HEK293 (cell line): ENCODE measurements around the gene EPHA4.

ENCODE experiments used
- CTCF ChIA-PET: fragments of 350-600 bp; formaldehyde crosslinking; extraction: SDS; loops from one replicate; lab custom pipeline; 2021; ENCODE audit warnings: antibody characterized with exemption; lab: Yijun Ruan, JAX
- POLR2A ChIA-PET: fragments of 300-600 bp; formaldehyde crosslinking; extraction: SDS; loops from one replicate; lab custom pipeline; 2020; ENCODE audit warnings: antibody characterized with exemption, inconsistent platforms; lab: Yijun Ruan, JAX
- H3K27ac ChIP-seq: fragments of 200-500 bp; sonication (Bioruptor generic); 2 replicates; pipeline ENCODE4 v1.5.1; 2014; ENCODE audit warnings: low read depth, low read length, control low read depth, inconsistent platforms; ENCODE audit errors: extremely low read depth
- H3K36me3 ChIP-seq, 2 experiments: fragments of 200-500 bp in 1 of 2; sonication (Bioruptor generic) in 1 of 2; 1 replicate in 1 of 2; 2 replicates in 1 of 2; pipeline ENCODE4 v1.5.1; 2014 to 2017; ENCODE audit warnings: inconsistent platforms in 2 of 2, low read length in 2 of 2; ENCODE audit not compliant: control insufficient read depth in 2 of 2, insufficient read depth in 1 of 2
- H3K4me1 ChIP-seq: fragments of 200-500 bp; sonication (Bioruptor generic); 2 replicates; pipeline ENCODE4 v1.5.1; 2014; ENCODE audit warnings: mild to moderate bottlenecking, low read length, inconsistent platforms; ENCODE audit not compliant: control insufficient read depth, insufficient read depth
- H3K4me3 ChIP-seq: 2 replicates; pipeline ENCODE4 v1.5.1; 2011; ENCODE audit warnings: low read depth, mild to moderate bottlenecking, control low read depth, low read length, moderate library complexity
- H3K9me3 ChIP-seq: fragments of 200-500 bp; sonication (Bioruptor generic); 2 replicates; pipeline ENCODE4 v1.5.1; 2014; ENCODE audit warnings: low read depth, low read length, inconsistent platforms; ENCODE audit not compliant: control insufficient read depth, insufficient read depth
- OSR2 ChIP-seq: fragments of 450-650 bp; formaldehyde crosslinking; IDR thresholded peaks from 2 replicates; pipeline ENCODE4 v1.5.1; 2016; ENCODE audit warnings: missing biosample characterization, missing genetic modification characterization
- SCRT2 ChIP-seq: fragments of 450-650 bp; formaldehyde crosslinking; IDR thresholded peaks from 2 replicates; pipeline ENCODE4 v1.5.1; 2016; ENCODE audit warnings: missing biosample characterization, missing genetic modification characterization
- ZBTB8A ChIP-seq: fragments of 450-650 bp; formaldehyde crosslinking; IDR thresholded peaks from 2 replicates; pipeline ENCODE4 v1.5.1; 2016; ENCODE audit warnings: missing biosample characterization, missing genetic modification characterization
- ZFP37 ChIP-seq: fragments of 450-650 bp; formaldehyde crosslinking; IDR thresholded peaks from 2 replicates; pipeline ENCODE4 v1.5.1; 2016; ENCODE audit warnings: missing biosample characterization, missing genetic modification characterization
- ZNF114 ChIP-seq: fragments of 450-650 bp; formaldehyde crosslinking; IDR thresholded peaks from 2 replicates; pipeline ENCODE4 v1.5.0; 2017; ENCODE audit warnings: missing biosample characterization, missing genetic modification characterization
- ZNF157 ChIP-seq: fragments of 450-650 bp; formaldehyde crosslinking; IDR thresholded peaks from 2 replicates; pipeline ENCODE4 v1.5.1; 2016; ENCODE audit warnings: missing biosample characterization, missing genetic modification characterization
- ZNF19 ChIP-seq: fragments of 450-650 bp; formaldehyde crosslinking; IDR thresholded peaks from 2 replicates; pipeline ENCODE4; 2016; ENCODE audit warnings: missing biosample characterization, missing genetic modification characterization, low read depth
- ZNF23 ChIP-seq: fragments of 450-650 bp; formaldehyde crosslinking; IDR thresholded peaks from 2 replicates; pipeline ENCODE4 v1.5.1; 2016; ENCODE audit warnings: missing biosample characterization, missing genetic modification characterization, borderline replicate concordance
- ZNF266 ChIP-seq: fragments of 450-650 bp; formaldehyde crosslinking; IDR thresholded peaks from 2 replicates; pipeline ENCODE4 v1.5.1; 2016; ENCODE audit warnings: missing biosample characterization, missing genetic modification characterization, low read depth
- ZNF274 ChIP-seq, 2 experiments: fragments of 200-500 bp in 1 of 2; fragments of 450-650 bp in 1 of 2; sonication (Bioruptor generic) in 1 of 2; formaldehyde crosslinking in 1 of 2; IDR thresholded peaks; 2 replicates each; pipeline versions ENCODE4 v1.5.1 to v1.6.1; 2014 to 2016; ENCODE audit warnings: borderline replicate concordance in 1 of 2, inconsistent platforms in 1 of 2, low read length in 1 of 2, missing biosample characterization in 1 of 2, missing genetic modification characterization in 1 of 2
- ZNF404 ChIP-seq: fragments of 450-650 bp; formaldehyde crosslinking; IDR thresholded peaks from 2 replicates; pipeline ENCODE4 v1.5.1; 2017; ENCODE audit warnings: missing biosample characterization, missing genetic modification characterization
- ZNF416 ChIP-seq: fragments of 450-650 bp; formaldehyde crosslinking; IDR thresholded peaks from 2 replicates; pipeline ENCODE4 v1.5.1; 2016; ENCODE audit warnings: missing biosample characterization, missing genetic modification characterization
- ZNF596 ChIP-seq: fragments of 450-650 bp; IDR thresholded peaks from 2 replicates; pipeline ENCODE4 v1.5.0; 2018; ENCODE audit warnings: missing biosample characterization, mild to moderate bottlenecking, missing genetic modification characterization, moderate library complexity
- ZNF658 ChIP-seq: fragments of 450-650 bp; formaldehyde crosslinking; IDR thresholded peaks from 2 replicates; pipeline ENCODE4; 2016; ENCODE audit warnings: missing biosample characterization, missing genetic modification characterization
- ZSCAN23 ChIP-seq: fragments of 450-650 bp; formaldehyde crosslinking; IDR thresholded peaks from 2 replicates; pipeline ENCODE4 v1.5.1; 2016; ENCODE audit warnings: missing biosample characterization, missing genetic modification characterization
- TF ChIP-seq, protein P1 (sequence below): fragments of 450-650 bp; formaldehyde crosslinking; IDR thresholded peaks from 2 replicates; pipeline ENCODE4 v1.5.1; 2016; ENCODE audit warnings: missing biosample characterization, missing genetic modification characterization, borderline replicate concordance
- TF ChIP-seq, protein P2 (sequence below): fragments of 450-650 bp; formaldehyde crosslinking; IDR thresholded peaks from 2 replicates; pipeline ENCODE4 v1.5.1; 2016; ENCODE audit warnings: missing biosample characterization, missing genetic modification characterization, low read depth
- TF ChIP-seq, protein P3 (sequence below): fragments of 450-650 bp; IDR thresholded peaks from 2 replicates; pipeline ENCODE4 v1.5.1; 2018; ENCODE audit warnings: missing biosample characterization, missing genetic modification characterization
- TF ChIP-seq, protein P4 (sequence below): fragments of 450-650 bp; formaldehyde crosslinking; IDR thresholded peaks from 2 replicates; pipeline ENCODE4; 2016; ENCODE audit warnings: missing biosample characterization, missing genetic modification characterization
- TF ChIP-seq, protein P5 (sequence below): fragments of 450-650 bp; formaldehyde crosslinking; IDR thresholded peaks from 2 replicates; pipeline ENCODE4 v1.5.1; 2017; ENCODE audit warnings: missing biosample characterization, missing genetic modification characterization

EPHA4 gene

DNA sequence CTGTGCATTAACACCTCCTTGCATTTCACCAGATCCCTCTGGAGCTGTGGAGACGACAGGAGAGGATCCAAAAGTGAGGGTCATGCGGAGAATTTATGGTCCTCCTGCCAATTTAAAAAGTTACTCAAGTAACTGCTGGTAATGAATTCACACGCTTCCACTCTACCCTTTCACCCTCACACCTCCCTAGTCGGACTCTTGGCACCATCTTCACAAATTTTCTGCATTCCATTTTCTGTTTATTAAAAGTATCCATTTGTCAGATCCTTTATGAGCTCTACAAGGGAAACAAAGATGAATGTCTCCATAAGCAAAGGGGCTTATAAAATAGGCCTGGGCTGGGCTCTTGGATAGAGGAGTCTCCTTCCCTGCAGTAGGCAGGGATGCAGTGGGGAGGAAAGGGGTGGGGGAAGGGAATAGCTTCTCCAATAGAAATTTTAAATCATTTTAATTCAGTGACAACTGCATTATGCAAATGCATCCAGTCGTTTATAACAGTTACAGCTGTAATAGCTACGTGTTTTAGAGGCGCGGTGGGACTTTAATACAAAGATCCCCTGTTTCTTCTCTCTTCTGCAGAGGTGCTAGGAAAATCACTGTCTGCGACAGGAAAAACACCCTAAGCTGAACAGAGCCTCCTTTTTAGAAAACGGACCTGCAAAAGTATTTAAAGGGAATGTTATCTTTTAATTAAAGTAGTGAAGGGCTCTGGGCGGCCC, 132.2 kb downstream of the EPHA4 start (continued):
- TF ChIP-seq, protein P1, sequence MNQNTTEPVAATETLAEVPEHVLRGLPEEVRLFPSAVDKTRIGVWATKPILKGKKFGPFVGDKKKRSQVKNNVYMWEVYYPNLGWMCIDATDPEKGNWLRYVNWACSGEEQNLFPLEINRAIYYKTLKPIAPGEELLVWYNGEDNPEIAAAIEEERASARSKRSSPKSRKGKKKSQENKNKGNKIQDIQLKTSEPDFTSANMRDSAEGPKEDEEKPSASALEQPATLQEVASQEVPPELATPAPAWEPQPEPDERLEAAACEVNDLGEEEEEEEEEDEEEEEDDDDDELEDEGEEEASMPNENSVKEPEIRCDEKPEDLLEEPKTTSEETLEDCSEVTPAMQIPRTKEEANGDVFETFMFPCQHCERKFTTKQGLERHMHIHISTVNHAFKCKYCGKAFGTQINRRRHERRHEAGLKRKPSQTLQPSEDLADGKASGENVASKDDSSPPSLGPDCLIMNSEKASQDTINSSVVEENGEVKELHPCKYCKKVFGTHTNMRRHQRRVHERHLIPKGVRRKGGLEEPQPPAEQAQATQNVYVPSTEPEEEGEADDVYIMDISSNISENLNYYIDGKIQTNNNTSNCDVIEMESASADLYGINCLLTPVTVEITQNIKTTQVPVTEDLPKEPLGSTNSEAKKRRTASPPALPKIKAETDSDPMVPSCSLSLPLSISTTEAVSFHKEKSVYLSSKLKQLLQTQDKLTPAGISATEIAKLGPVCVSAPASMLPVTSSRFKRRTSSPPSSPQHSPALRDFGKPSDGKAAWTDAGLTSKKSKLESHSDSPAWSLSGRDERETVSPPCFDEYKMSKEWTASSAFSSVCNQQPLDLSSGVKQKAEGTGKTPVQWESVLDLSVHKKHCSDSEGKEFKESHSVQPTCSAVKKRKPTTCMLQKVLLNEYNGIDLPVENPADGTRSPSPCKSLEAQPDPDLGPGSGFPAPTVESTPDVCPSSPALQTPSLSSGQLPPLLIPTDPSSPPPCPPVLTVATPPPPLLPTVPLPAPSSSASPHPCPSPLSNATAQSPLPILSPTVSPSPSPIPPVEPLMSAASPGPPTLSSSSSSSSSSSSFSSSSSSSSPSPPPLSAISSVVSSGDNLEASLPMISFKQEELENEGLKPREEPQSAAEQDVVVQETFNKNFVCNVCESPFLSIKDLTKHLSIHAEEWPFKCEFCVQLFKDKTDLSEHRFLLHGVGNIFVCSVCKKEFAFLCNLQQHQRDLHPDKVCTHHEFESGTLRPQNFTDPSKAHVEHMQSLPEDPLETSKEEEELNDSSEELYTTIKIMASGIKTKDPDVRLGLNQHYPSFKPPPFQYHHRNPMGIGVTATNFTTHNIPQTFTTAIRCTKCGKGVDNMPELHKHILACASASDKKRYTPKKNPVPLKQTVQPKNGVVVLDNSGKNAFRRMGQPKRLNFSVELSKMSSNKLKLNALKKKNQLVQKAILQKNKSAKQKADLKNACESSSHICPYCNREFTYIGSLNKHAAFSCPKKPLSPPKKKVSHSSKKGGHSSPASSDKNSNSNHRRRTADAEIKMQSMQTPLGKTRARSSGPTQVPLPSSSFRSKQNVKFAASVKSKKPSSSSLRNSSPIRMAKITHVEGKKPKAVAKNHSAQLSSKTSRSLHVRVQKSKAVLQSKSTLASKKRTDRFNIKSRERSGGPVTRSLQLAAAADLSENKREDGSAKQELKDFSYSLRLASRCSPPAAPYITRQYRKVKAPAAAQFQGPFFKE (tag by site-specific recombination), result no peak
- no peak for TF ChIP-seq ZNF19 (tag by site-specific recombination)

DNA sequence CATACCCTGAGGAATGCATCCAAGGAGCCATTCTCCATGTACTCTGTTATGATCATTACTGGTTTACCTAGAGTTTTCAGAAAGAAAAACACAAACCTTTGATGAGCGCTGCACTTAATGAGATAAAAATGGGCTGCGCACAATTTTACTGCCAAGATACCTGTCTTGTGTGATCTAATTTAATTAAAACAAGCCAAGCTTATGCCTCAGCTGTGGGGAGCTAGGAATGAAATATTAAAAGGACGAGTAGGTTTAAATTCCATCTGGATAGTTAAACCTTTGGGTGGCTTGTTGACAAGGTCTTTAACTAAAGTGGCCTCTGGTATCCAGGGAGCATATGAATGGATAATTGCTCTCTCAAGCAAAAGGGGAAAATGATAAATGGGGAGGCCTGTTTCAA, 135.0 kb downstream of the EPHA4 start:
- CTCF ChIA-PET, result interaction anchor here (0.6 to 1.1 kb wide), 3 partner anchors 18 to 1180 kb away, joined by 3 to 4 read pairs (median 3); no protein-coding TSS in a partner anchor
- POLR2A ChIA-PET, result no interaction called here
- TF ChIP-seq ZNF274 (IDR thresholded peaks at IDR 0.05; ENCODE audit: low read length) (no peak), ZNF274 (tag by site-specific recombination; IDR thresholded peaks at IDR 0.05; ENCODE audit: borderline replicate concordance) (no peak), ZNF114 (tag by site-specific recombination) (no peak), ZNF23 (tag by site-specific recombination) (no peak), ZNF416 (tag by site-specific recombination) (no peak), OSR2 (tag by site-specific recombination) (no peak), ZNF157 (tag by site-specific recombination) (no peak)
- TF ChIP-seq, protein P2, sequence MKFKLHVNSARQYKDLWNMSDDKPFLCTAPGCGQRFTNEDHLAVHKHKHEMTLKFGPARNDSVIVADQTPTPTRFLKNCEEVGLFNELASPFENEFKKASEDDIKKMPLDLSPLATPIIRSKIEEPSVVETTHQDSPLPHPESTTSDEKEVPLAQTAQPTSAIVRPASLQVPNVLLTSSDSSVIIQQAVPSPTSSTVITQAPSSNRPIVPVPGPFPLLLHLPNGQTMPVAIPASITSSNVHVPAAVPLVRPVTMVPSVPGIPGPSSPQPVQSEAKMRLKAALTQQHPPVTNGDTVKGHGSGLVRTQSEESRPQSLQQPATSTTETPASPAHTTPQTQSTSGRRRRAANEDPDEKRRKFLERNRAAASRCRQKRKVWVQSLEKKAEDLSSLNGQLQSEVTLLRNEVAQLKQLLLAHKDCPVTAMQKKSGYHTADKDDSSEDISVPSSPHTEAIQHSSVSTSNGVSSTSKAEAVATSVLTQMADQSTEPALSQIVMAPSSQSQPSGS (tag by site-specific recombination), result no peak
- Histone ChIP-seq H3K27ac (no peak overlapping the region), H3K4me3 (no peak overlapping the region), H3K9me3 (no peaks in the 10 kb centered on the region), H3K4me1 (no peaks in the 10 kb centered on the region), H3K36me3 (peaks cover 34 to 39% of the 10 kb centered on the region in 2 experiments)

DNA sequence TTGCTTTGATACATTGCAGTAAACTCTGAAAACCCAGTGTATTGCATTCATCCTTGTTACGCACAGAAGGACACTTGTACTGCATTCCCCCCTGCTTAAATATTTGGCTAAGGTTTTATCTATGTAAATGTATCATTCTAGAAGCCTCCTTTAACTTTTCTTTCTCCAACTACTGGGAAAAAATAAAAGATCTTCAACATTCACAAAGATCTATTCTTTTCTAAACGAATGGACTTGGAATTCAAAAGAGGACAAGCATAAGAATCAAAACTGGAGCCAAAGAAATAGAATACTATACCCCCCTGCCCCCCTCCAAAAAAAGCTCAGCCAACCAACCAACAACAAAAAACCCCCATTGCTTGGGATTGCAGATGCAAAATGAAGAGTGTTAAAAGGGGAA, 136.9 kb downstream of the EPHA4 start:
- Histone ChIP-seq H3K4me3 (no peak overlapping the region), H3K36me3 (peaks cover 34 to 39% of the 10 kb centered on the region in 2 experiments), H3K9me3 (no peaks in the 10 kb centered on the region), H3K27ac (no peak overlapping the region), H3K4me1 (no peaks in the 10 kb centered on the region)
- POLR2A ChIA-PET, result no interaction called here
- CTCF ChIA-PET, result interaction anchor here (0.6 to 0.7 kb wide), 2 partner anchors 587 to 1301 kb away, joined by 3 to 5 read pairs; no protein-coding TSS in a partner anchor
- TF ChIP-seq ZNF658 (tag by site-specific recombination) (no peak), ZFP37 (no peak), ZNF404 (tag by site-specific recombination) (no peak), ZNF266 (no peak), ZSCAN23 (tag by site-specific recombination) (no peak), ZNF596 (tag by site-specific recombination) (no peak), SCRT2 (tag by site-specific recombination) (no peak), ZNF114 (tag by site-specific recombination) (no peak), ZBTB8A (tag by site-specific recombination) (no peak)
- TF ChIP-seq, protein P3, sequence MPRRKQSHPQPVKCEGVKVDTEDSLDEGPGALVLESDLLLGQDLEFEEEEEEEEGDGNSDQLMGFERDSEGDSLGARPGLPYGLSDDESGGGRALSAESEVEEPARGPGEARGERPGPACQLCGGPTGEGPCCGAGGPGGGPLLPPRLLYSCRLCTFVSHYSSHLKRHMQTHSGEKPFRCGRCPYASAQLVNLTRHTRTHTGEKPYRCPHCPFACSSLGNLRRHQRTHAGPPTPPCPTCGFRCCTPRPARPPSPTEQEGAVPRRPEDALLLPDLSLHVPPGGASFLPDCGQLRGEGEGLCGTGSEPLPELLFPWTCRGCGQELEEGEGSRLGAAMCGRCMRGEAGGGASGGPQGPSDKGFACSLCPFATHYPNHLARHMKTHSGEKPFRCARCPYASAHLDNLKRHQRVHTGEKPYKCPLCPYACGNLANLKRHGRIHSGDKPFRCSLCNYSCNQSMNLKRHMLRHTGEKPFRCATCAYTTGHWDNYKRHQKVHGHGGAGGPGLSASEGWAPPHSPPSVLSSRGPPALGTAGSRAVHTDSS (tag by site-specific recombination), result no peak
- TF ChIP-seq, protein P4, sequence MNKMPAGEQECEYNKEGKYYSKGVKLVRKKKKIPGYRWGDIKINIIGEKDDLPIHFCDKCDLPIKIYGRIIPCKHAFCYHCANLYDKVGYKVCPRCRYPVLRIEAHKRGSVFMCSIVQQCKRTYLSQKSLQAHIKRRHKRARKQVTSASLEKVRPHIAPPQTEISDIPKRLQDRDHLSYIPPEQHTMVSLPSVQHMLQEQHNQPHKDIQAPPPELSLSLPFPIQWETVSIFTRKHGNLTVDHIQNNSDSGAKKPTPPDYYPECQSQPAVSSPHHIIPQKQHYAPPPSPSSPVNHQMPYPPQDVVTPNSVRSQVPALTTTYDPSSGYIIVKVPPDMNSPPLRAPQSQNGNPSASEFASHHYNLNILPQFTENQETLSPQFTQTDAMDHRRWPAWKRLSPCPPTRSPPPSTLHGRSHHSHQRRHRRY (tag by site-specific recombination), result no peak
- TF ChIP-seq, protein P5, sequence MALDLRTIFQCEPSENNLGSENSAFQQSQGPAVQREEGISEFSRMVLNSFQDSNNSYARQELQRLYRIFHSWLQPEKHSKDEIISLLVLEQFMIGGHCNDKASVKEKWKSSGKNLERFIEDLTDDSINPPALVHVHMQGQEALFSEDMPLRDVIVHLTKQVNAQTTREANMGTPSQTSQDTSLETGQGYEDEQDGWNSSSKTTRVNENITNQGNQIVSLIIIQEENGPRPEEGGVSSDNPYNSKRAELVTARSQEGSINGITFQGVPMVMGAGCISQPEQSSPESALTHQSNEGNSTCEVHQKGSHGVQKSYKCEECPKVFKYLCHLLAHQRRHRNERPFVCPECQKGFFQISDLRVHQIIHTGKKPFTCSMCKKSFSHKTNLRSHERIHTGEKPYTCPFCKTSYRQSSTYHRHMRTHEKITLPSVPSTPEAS (tag by site-specific recombination), result no peak
